Sigmoid colon (tissue), 4 donors: ENCODE measurements around the gene SENP8.

Experiments used
- EP300 ChIP-seq, 4 donors: sonication (generic); formaldehyde crosslinking; IDR thresholded peaks; one replicate each; pipeline ENCODE4 v1.6.1; 2017; ENCODE audit warnings: antibody characterized with exemption in 4 of 4
- POLR2A ChIP-seq, 2 donors: fragments of 450-650 bp; IDR thresholded peaks; one replicate each; pipeline ENCODE4 v1.6.1; 2016; ENCODE audit warnings: antibody characterized with exemption in 2 of 2, mild to moderate bottlenecking in 2 of 2, moderate library complexity in 2 of 2
- POLR2AphosphoS5 ChIP-seq, 4 donors: sonication (generic); formaldehyde crosslinking; IDR thresholded peaks; one replicate each; pipeline ENCODE4 v1.6.1; 2017; ENCODE audit warnings: antibody characterized with exemption in 4 of 4
- TF ChIP-seq, protein P1 (sequence below), 4 experiments: fragments of 450-650 bp in 3 of 4; fragments of 200-600 bp in 1 of 4; IDR thresholded peaks; one replicate each; pipeline ENCODE4 v1.5.1; 2016 to 2019; ENCODE audit warnings: antibody characterized with exemption in 4 of 4, mild to moderate bottlenecking in 3 of 4, moderate library complexity in 2 of 4

DNA sequence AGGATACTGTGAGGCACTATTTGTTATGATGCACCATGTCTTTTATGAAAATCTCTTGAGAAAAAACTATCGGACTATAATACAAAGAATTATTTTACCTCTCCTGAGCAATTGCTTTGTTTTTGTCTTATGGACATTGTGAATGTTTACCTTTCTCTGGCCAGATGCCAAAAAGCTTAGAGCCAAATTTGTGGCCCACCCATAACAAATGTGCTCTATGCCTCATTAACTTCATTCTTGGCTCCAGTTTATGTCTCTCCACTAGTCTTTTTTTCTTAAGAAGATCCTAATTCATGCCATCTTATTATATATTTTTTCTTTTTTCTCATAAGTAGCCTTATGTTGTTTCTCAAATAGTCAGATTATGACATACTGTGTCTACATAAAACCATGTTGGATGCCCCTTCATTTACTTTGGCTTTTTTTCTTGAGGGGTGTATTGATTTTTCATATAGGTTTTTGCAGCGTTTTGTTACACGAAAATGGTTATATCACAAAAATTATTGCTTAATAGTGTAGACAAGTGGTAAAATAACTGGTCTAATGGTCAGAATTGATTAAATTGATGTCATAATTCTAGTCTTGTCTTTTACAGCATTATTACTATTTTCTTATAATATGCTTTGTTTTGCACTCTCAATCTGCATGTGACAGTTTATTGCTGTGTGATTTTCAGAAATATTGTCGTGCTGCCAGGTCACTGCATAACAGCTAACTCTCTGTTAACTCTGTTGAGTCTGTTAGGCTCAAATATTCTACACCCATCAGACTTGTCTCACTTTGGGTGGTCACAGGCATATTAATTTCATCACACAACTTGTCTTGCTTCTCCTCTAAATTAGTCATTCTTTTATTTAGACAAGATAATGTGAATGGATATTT lies 18.2 kb downstream of the SENP8 start:
- no peak for TF ChIP-seq POLR2A (IDR thresholded peaks at IDR 0.05)
- TF ChIP-seq, protein P1, sequence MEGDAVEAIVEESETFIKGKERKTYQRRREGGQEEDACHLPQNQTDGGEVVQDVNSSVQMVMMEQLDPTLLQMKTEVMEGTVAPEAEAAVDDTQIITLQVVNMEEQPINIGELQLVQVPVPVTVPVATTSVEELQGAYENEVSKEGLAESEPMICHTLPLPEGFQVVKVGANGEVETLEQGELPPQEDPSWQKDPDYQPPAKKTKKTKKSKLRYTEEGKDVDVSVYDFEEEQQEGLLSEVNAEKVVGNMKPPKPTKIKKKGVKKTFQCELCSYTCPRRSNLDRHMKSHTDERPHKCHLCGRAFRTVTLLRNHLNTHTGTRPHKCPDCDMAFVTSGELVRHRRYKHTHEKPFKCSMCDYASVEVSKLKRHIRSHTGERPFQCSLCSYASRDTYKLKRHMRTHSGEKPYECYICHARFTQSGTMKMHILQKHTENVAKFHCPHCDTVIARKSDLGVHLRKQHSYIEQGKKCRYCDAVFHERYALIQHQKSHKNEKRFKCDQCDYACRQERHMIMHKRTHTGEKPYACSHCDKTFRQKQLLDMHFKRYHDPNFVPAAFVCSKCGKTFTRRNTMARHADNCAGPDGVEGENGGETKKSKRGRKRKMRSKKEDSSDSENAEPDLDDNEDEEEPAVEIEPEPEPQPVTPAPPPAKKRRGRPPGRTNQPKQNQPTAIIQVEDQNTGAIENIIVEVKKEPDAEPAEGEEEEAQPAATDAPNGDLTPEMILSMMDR (IDR thresholded peaks at IDR 0.05) = no peak
- no peak for TF ChIP-seq EP300 (IDR thresholded peaks at IDR 0.05)
- no peak for TF ChIP-seq POLR2AphosphoS5 (IDR thresholded peaks at IDR 0.05)
